ENCODE data around the gene FBXW7.

FBXW7 gene

GRCh38 chr4:152471251-152471792 lies 64.6 kb downstream of the FBXW7 start:
- DNase-seq (ENCODE audit: low spot score), result no peak

DNA sequence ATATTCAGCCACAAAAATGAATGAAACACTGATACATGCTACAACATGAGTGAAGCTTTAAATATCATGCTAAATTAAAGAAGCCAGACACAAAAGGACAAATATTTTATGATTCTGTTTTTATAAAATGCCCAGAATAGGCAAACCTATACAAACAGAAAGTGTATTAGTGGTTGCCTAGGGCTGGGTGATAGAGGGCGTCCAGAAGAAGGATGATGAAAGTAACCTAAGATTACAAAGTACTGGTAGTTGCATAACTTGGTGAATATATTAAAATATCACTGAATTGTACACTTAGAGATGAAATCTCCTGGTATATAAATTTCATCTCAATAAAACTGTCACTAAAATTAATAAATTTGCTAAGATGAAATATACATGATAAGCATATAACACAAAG lies 67.5 kb downstream of the FBXW7 start:
- DNase-seq (ENCODE audit: low spot score), result no peak

DNA sequence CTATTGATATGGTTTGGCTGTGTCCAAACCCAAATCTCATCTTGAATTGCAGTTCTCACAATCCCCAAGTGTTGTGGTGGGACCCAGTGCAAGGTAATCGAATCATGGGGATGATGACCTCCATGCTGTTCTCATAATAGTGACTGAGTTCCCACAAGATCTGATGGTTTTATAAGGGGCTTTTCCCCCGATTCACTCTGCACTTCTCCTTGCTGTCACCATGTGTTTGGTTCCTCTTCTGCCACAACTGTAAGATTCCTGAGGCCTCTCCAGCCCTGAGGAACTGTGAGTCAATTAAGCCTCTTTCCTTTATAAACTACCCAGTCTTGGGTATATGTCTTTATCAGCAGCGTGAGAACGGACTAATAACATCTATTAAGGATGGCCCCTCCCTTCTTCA lies 68.8 kb downstream of the FBXW7 start:
- DNase-seq (ENCODE audit: low spot score), result no peak

DNA sequence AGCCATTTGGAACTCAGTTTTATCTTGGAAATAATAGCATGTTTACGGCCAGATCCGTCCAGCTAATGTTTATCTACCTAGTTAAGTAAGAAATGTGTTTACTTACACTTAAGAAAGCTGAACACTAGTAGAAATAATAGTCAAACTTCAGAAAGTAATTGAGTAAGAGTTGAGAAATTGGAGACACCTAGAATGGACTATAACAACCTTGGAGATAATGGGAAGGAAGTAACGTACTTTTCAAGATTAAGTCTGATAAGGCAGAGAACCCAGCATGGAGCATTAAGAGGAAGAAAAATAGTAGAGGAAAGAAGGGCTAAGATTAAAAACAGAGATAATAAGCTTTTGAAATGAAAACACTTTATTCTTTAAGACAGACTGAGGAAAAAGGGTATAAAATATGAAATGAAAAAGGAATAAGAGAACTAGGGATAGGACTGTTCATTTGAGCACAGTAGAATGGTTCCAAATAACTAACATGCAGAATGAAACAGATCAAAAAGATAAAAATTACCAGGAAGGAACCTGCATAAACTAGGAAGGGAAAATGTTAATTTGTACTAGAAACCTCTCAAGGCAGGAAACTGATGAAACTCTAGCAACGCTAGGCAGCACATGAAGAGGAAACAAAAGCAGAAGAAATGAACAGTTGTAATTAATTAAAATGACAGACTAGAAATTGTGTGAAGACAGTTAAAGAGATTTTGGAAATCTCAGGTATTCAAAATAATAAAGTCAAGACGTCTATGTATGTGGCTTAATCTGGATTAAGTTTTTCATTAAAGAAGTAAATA lies 71.7 kb downstream of the FBXW7 start:
- DNase-seq (ENCODE audit: low spot score), result no peak

GRCh38 chr4:152463562-152463961 lies 72.3 kb downstream of the FBXW7 start:
- DNase-seq (ENCODE audit: low spot score), result no peak

DNA sequence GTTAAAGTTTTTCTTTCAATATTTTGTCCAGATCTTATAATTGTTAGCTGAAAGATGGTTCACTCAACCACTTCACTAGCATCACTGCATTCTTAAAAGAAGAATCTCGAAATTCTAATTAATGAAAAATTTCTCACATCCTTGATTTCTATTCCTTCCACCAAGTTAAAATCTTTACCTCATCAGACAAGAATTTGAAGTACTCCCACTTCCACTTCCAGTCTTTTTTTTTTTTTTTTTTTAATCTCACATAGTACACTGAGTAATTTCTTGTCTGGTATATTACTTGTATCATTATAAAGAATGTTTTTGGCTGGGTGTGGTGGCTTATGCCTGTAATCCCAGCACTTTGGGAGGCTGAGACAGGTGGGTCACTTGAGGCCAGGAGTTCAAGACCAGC lies 73.2 kb downstream of the FBXW7 start:
- peak; percentile 53 for DNase-seq (ENCODE audit: low spot score)

- no peak for DNase-seq (ENCODE audit: low spot score)
These were observed 73.8 kb downstream of the FBXW7 start for GRCh38 chr4:152462047-152462446.

DNA sequence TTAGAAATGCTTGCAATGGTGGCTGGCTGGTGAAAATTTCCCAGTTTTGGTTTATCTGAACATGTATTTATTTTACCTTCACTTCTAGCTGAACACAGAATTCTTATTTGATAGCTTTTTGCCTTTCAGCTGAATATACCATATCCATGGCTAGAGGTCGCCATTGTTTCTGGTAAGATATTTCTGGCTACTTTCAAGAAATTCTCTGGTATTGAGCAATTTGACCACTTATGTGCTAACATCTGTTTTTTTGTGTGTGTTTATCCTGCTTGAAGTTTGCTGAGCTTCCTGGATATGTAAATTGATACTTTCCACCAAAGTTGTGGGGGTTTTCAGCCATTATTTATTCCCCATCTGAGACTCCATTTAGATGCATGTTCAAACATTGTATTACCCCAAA lies 75.4 kb downstream of the FBXW7 start:
- peak; percentile 59 for DNase-seq (ENCODE audit: low spot score)

DNA sequence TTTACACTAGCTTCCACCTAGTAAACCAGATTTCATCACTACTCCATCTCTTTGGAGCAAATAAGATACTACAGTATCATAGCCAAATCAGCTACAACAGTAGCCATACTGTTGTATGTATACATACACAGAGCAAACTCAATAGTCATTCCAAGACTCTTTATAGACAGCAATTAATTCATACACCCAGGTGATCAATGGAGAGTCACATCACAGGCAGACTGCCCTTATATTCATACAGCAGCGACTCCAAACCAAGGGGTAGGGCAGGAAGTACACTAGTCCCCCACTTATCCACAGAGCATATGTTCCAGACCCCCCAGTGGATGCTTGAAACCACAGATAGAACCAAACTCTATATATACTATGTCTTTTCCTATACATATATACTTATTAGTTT lies 76.6 kb downstream of the FBXW7 start:
- no peak for DNase-seq (ENCODE audit: low spot score)

DNA sequence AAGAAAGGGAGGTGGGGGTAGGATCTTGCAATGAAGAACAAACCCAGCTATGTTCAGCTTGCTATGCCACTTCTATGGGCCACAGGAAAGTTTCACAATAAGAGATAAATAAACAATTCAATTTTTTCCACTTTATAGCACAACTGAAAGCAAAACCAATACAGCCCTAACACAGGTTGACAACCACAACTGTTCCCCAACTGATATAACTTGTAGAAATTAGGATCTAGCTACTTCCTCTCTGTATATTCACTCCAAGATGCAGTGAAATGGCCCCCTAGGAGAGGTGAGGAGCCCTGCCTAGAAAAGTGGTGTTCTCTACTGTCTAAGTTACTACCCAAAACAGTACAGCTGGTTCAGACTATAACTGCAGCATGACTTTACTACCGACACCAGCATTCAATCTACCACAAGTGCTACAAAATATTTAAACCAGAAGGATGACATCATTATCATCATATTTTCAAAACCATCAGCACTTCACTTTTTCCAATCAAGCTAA lies 77.0 kb downstream of the FBXW7 start:
- no peak for DNase-seq (ENCODE audit: low spot score)

DNA sequence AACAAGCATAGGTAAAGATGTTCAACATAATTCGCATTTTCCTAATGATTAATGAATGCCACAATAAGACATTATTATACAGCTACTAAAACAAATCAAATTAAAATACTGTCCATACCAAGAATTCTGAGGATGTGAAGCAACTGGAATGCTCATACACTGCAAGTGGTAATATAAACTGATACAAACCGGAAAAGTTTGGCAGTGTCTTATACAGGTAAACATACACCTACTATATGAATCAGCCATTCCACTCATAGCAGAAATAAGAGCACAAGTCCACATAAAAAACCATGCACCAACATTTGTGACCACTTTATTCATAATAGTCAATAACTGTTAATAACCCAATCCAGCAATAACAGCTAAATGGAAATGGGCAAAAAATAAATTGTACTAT lies 79.3 kb downstream of the FBXW7 start:
- no peak for DNase-seq (ENCODE audit: low spot score)

DNA sequence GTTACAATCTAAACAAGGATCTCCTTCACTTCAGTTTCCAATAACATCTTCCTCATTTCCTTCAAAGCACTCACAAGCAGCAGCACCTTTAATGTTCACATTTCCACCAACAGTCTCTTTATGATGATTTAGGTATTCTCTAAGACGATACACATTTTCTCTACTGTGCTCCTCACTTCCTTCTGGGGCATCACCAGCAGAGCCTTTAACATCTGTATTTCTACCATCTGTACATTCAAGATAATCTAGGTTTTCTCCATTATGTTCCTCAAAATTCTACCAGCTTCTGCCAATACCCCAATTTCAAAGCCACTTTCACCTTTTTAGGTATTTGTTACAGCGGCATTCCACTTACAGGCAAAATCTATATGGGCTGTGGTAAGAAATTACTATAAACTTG lies 80.6 kb downstream of the FBXW7 start:
- no peak for DNase-seq (ENCODE audit: low spot score)

GRCh38 chr4:152454398-152455011 lies 81.4 kb downstream of the FBXW7 start:
- peak; percentile 60 for DNase-seq (ENCODE audit: low spot score)

- no peak for DNase-seq (ENCODE audit: low spot score)
These were observed 84.4 kb downstream of the FBXW7 start for GRCh38 chr4:152451496-152451895.

GRCh38 chr4:152448854-152449253 lies 87.0 kb downstream of the FBXW7 start:
- no peak for DNase-seq (ENCODE audit: low spot score)

GRCh38 chr4:152448038-152448707 lies 87.7 kb downstream of the FBXW7 start:
- DNase-seq (ENCODE audit: low spot score), result no peak

- DNase-seq (ENCODE audit: low spot score), result no peak
These were observed 92.0 kb downstream of the FBXW7 start for GRCh38 chr4:152443859-152444258.

- DNase-seq (ENCODE audit: low spot score), result no peak
These were observed 98.3 kb downstream of the FBXW7 start for GRCh38 chr4:152437561-152437960.

DNA sequence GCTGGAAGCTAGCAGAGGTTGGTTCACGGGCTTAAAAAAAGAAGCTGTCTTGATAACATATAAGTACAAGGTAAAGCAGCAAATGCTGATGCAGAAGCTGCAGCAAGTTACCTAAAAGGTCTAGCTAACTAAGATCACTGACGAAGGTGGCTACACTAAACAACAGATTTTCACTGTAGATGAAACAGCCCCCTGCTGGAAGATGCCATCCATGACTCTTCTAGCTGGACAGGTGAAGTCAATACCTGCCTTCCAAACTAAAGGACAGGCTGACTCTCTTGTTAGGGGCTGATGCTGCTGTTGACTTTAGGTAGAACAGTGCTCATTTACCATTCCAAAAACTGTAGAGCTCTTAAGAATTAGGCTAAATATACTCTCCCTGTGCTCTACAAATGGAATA lies 99.5 kb downstream of the FBXW7 start:
- no peak for DNase-seq (ENCODE audit: low spot score)

DNA sequence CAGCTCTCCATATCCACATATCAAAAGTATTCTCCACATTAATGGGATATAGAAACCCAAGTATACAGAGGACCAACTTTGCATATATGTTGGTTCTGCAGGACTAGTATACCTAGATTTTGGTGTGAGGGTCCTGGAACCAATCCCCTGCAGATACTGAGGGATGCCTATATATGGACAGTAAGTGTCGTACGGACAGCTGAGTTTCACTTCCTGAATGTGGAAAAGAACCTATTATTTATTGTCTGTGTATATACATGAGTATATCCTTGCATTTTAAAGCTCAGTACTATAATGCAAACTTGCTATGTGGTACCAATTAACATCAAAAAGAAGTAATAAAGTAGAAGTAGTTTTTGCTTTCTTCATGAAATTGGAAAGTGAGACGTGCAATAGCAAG lies 101.9 kb downstream of the FBXW7 start:
- no peak for DNase-seq (ENCODE audit: low spot score)

GRCh38 chr4:152431784-152432183 lies 104.1 kb downstream of the FBXW7 start:
- DNase-seq (ENCODE audit: low spot score), result no peak

DNA sequence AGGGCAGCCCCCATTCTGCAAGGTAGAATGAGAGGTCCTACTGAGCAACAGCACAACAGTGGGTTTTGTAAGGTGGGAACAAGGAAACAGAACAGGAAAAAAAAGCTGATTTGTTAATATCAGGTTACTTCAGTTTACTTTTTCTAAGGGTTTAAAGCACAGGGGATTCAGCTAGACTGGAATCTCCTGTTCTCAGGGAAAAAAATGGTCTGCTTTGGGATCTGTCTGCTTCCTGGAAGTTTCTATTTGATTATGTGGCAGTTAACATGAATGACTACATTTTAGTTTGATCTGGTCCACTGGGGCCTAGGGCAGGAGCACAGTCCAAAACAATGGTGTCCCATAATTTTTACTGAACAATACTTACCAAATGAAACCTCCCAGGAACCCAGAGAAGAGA lies 104.6 kb downstream of the FBXW7 start:
- DNase-seq (ENCODE audit: low spot score), result no peak

- DNase-seq (ENCODE audit: low spot score), result no peak
These were observed 105.4 kb downstream of the FBXW7 start for GRCh38 chr4:152430507-152430906.

Measured in GM03348 (cell line).